Glomerular visceral epithelial cell (primary cell): ENCODE data around the gene GMEB2.
"Not testable (repeated sequence)": the region's sequence is repeated elsewhere in the genome, so short reads cannot be mapped to it uniquely, and the experiment has no call there.

Experiments
- DNase-seq: peaks from one replicate; pipeline ENCODE4 v3.0.0-alpha.2; 2016; ENCODE audit errors: extremely low spot score

GMEB2 gene

GRCh38 chr20:63572071-63572787, 54.7 kb downstream of the GMEB2 start:
- no peak for DNase-seq

GRCh38 chr20:63571087-63571478, 55.8 kb downstream of the GMEB2 start:
- not testable (repeated sequence) for DNase-seq

GRCh38 chr20:63570281-63571086, 56.4 kb downstream of the GMEB2 start:
- DNase-seq, result no peak

- no peak for DNase-seq
Observed at GRCh38 chr20:63568986-63569949, 57.6 kb downstream of the GMEB2 start.

GRCh38 chr20:63568170-63568981, 58.5 kb downstream of the GMEB2 start:
- DNase-seq, result no peak

- no peak for DNase-seq
Observed at GRCh38 chr20:63567386-63568169, 59.3 kb downstream of the GMEB2 start.

GRCh38 chr20:63567136-63567385, 59.8 kb downstream of the GMEB2 start:
- no peak for DNase-seq

- DNase-seq, result no peak
Observed at GRCh38 chr20:63566395-63567135, 60.3 kb downstream of the GMEB2 start.

GRCh38 chr20:63565699-63566335, 61.1 kb downstream of the GMEB2 start:
- DNase-seq, result no peak

- no peak for DNase-seq
Observed at GRCh38 chr20:63565021-63565698, 61.7 kb downstream of the GMEB2 start.

GRCh38 chr20:63564036-63564810, 62.7 kb downstream of the GMEB2 start:
- DNase-seq, result no peak

- DNase-seq, result no peak
Observed at GRCh38 chr20:63563225-63563935, 63.5 kb downstream of the GMEB2 start.

GRCh38 chr20:63562461-63563224, 64.3 kb downstream of the GMEB2 start:
- no peak for DNase-seq

GRCh38 chr20:63561624-63562396, 65.1 kb downstream of the GMEB2 start:
- no peak for DNase-seq

- DNase-seq, result no peak
Observed at GRCh38 chr20:63560856-63561609, 65.9 kb downstream of the GMEB2 start.
